GM21526 (cell line): ENCODE measurements around the gene SAG.
"Not testable (repeated sequence)": the region's sequence is repeated elsewhere in the genome, so short reads cannot be mapped to it uniquely, and the experiment has no call there.

Experiments used
- ATAC-seq: cut with Tn5 transposase; IDR thresholded peaks from one replicate; pipeline ENCODE4 v1.9.1; 2021; ENCODE audit warnings: moderate library complexity; ENCODE audit not compliant: unreplicated experiment, low FRiP score

SAG gene

DNA sequence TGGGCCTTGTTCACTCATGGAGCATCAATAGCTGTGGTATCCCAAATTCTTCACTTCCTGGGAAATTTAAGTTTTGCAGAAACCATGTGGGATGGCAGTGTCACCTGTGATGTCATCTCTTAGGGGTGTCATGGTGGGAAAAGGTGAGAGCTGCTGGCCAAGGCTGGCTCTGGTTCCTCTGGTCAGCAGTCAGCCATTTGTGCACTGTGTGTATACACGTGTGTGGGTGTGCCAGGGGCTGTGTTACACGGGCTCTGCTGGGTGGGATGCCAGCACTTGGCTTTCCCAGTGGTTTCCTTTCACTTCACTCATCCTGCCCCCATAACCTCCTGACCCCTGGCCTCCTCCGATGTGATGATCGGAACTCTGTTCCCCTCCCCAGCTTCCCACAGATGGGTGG lies 21.3 kb downstream of the SAG start:
- no peak for ATAC-seq

DNA sequence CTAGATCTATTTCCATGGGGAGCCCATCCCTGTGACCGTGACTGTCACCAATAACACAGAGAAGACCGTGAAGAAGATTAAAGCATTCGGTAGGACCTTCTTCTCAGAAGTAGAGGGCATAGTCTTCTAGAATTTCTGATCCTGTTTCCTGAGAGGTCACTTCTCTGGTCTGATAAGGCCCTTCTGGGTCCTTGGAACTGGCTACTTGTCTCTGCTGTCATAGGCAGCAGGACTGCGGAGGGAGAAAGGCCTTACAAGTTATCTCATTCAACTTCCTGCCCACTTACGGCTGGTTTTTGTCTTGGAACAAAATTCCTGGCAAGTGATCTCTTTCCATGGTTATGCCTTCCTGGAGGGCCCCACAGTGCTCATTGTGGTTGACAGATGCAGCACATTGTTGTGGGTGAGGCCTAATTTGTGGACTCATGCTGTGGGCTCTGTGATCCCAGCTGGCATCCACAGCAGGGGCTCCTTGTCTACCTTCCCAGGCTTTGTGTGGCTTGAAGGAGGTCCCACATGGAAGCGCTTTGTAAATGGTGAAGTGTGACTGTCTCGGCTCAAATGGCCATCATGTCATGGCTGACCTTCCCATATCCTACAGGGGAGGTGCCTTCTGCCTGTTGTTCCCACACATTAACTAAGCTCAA lies 22.0 kb downstream of the SAG start:
- ATAC-seq, result no peak

DNA sequence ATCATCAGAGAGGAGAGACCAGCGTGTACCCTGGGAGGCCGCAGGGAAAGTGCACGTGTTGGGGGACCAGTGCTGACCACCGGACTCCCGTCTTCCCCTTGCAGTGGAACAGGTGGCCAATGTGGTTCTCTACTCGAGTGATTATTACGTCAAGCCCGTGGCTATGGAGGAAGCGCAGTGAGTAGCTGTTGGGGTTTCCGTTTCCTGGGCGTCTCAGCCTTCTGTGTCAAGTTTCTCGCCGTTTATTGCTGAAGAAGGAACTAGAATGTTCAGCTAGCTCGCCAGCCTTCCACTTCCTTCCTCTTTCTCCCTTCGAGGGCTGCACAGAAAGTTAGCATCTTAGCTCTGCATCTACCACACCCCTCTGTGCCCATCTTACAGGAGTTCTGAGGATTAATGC lies 23.9 kb downstream of the SAG start:
- ATAC-seq, result peak; percentile 80

DNA sequence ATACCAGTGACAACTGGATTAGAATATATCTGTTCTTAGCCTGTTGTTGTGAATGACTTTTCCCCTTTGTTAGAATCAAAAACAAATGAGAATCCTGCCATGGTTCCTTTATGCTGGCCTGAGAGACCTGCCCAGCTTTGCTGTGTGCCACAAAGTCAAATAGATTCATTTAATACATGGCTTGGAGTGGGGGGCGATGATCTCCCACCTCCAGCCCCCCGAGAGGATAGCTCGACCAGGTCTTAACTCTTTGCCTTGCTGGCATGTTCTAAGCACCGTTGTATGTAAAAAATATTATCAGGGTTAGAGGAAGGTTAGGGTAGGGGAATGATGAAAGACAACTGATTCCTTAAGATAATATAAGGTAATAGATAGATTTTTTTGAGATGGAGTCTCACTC lies 24.5 kb downstream of the SAG start:
- ATAC-seq, result no peak

DNA sequence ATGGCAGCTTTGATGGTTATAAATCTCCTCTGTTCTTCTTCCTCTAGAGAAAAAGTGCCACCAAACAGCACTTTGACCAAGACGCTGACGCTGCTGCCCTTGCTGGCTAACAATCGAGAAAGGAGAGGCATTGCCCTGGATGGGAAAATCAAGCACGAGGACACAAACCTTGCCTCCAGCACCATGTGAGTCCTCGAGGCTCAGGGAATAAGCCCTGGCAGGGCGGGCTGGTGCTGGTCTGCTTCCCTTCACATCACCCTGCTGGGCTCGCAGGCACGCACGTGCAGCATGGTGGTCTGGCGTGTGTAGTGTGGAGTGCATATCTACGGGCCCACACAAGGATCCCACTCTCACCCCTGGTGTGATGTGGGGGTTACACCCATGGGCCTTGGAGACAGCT lies 27.3 kb downstream of the SAG start:
- ATAC-seq, result no peak

DNA sequence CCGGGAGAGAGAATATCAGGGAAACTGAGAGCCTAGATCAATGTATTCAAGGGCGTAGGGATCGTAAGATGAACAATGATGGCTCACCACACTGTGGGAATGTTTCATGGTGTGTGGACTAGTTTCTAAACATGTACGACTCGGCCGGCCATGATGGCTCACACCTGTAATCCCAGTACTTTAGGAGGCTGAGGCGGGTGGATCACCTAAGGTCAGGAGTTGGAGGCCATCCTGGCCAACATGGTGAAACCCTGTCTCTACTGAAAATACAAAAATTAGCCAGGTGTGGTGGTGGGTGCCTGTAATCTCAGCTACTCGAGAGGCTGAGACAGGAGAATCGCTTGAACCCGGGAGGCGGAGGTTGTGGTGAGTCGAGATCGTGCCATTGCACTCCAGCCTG lies 28.5 kb downstream of the SAG start:
- ATAC-seq, result not testable (repeated sequence)

DNA sequence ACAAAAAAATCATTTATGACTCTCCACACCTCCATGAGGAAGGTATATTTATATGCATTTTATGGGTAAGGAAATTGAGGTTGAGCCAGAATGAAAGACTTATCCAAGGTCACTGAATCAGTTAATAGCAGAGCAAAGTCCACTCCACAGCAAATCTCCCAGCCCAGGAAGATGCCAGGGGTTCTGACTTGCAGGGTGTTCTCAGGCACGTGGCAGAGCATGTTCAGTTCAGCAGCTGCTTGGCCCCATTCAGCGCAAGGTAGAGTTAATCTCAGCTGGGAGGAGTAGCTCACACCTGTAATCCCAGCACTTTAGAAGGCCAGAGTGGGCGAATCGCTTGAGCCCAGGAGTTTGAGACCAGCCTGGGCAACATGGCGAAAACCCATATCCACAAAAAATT lies 28.9 kb downstream of the SAG start:
- no peak for ATAC-seq

DNA sequence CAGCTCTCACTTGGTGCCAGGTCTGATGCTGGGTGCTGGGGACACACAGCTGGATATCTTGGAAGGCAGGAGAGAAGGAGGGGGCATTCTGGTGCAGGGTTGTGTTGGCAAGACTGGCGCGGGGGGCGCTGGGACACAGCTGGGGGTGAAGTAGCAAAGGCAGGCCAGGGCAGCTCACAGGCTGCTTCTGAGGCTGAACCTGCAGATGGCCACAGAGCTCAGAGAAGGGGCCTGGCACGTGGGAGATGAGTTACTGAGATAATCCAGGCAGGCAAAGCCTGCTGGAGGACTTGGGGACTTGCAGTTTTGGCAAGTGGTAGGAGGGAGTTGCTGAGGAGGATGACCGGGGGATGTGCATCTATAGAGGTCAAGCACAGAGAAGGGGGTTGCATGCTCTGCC lies 30.4 kb downstream of the SAG start:
- no peak for ATAC-seq

DNA sequence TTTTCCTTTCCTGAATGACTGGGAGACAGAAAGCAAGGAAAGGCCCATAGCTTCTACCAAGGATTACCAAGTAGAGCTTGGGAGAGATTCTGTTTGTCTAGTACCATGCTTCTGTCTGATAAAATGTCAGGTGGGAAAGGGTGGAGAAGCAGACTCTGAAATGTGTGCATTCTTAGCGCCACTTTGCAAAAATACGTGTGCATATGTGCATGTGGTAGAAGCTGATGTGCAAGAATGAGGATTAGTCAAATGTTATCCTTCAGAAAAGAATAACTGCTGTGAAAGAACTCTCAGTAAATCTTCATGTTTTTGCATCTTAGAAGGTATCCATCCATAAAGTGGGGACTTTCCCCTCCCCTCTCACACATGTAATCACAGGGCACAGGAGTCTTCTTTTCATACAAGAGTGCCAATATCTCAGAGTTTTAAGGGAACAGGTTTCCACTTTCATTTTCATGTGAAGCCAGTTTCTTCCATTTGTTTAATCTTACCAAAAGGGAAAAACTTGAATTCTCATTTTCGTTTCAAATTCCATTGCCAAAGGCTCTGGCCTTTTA lies 31.3 kb downstream of the SAG start:
- no peak for ATAC-seq

DNA sequence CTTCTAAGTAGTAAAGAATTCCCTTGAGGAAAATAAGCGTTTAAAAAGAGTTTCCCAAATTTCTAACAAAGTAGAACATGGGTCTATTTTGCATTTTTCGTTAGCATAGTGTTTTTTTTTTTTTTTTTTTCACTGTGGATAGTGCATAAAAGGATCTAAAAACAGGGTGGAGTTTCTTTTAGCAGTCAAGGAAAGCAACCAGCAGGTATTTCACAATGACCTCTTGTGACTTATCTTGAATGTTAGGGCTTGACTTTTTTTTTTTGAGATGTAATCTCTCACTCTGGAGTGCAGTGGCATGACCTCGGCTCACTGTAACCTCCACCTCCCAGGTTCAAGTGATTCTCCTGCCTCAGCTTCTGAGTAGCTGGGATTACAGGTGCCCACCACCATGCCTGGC lies 31.8 kb downstream of the SAG start:
- no peak for ATAC-seq

DNA sequence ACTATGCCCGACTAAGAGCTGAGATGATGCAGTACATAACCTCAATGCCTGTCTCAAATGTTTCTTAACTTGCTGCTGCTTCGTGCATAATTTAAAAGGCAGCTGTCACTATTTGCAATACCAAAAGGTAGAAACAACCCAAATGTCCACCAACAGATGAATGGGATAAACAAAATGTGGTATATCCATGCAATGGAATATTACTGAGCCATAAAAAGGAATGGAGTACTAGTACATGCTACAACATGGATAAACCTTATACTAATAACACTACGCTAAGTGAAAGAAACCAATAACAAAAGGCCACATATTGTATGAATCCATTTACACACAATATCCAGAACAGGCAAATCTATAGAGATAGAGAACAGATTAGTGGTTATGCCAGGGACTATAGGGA lies 33.7 kb downstream of the SAG start:
- no peak for ATAC-seq

DNA sequence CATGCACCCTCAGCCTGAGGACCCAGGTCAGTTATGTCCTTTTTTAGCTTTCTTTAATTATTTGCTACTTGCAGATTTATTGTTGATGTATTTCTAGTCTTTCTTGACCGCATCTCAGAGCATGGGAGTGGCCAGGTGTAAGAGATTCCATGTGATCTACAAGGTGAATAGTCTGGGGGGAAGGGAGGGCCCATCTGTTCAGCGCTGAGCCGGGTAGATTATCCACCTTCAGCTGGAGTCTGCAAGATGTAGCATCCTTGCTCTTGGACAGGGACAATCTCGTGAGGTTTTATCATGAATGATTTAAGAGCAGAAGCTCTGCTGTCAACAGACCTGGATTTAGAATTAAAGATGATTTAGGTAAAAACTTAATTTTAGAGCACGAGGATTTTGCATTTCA lies 34.7 kb downstream of the SAG start:
- no peak for ATAC-seq

DNA sequence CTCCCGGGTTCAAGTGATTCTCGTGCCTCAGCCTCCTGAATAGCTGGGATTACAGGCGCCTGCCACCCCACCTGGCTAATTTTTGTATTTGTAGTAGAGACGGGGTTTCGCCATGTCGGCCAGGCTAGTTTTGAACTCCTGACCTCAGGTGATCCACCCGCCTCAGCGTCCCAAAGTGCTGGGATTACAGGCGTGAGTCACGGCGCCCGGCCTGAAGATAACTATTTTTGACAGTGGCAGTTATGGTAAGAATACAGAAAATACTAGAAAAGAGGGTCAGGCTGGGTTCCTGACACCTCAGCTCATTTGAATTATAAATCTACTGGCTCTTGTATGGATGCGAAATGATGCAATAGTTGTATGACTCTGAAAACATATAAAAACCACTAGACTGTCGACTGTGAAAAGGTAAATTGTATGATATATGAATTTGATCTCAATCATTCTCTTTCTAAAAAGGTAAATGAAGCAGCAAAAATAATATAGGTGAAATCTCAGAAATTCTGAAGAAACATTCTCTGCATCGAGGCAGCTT lies 35.6 kb downstream of the SAG start:
- ATAC-seq, result no peak

DNA sequence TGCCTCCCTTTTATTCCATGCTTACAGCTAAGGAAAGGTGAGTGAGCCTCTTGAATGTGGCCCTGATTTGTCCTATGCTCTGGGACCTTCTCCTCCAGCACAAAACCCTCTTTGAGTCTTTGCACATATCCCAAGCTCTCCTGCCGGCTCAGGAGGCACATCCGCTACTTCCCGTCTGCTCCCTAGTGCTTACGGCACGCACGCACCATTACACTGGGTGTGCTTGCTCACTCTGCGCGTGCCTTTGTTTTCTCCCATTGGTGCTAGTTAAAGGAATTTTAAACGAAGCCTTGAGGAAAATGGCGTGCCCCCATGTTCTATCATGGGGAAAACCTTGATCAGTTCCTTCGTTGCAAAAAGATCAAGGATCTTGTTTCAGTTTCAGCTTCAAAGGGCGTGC lies 38.8 kb downstream of the SAG start:
- ATAC-seq, result no peak

DNA sequence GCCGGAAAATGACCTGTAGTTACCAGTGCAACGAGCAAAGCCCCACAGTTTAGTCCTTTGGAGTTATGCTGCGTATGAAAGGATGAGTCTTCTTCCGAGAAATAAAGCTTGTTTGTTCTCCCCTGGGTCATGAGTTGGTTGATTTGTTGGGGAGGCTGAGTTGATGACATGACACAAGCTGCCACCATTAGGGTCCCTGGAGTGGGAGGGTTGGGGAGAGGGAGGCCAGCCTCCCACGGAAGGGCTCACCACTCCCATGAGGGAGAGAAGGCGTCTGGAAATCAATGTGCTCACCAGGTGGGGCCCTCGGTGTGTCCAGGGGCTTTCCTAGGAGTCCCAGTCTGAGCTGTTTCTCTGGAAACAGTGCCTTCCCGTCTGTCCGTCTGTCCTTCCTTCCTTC lies 39.3 kb downstream of the SAG start:
- ATAC-seq, result no peak

DNA sequence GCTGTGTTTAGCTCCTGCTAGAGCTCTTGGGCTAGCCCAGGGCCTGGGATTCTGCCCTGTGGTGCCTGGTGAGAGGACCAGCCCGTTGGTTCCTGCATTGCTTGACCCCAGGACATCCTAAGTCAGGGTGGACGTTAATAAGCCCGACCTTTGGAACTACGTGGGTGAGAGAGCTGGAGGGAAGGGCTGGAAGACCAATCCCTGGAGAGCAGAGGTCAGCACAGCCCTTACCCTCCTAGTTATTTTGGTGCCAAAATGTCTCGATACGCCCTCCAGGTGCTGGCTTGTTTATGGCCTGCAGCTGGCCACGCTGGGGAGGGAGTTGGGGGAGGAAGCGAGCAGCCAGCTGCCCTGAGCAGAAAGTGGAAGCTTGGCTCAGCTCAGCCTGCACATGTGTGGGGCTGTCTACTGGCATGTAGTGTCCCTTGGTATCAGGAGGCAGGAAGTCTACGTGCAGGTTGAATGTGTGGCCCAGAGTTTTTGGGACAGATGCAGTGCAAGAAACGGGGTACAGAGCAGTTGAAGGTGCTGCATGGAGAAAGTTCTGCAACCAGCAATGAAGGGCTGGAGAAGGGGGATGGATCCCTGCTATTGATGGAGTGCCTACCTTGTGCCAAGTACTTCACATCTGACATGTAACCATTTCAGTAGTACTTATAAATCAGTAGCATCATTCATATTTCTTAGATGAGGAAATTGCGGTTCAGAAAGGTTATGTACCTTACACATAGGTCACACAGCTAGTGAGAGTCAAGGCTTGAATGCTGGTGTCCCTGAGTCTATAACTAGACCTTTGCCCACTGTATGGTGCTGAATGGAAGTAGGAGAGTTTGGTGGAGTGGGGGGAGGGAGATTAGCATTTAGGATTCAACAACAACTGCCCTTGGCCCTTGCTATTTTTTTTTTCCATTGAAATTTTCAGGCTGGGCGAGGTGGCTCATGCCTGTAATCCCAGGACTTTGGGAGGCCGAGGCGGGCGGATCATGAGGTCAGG lies 41.7 kb downstream of the SAG start:
- ATAC-seq, result peak; percentile 56

DNA sequence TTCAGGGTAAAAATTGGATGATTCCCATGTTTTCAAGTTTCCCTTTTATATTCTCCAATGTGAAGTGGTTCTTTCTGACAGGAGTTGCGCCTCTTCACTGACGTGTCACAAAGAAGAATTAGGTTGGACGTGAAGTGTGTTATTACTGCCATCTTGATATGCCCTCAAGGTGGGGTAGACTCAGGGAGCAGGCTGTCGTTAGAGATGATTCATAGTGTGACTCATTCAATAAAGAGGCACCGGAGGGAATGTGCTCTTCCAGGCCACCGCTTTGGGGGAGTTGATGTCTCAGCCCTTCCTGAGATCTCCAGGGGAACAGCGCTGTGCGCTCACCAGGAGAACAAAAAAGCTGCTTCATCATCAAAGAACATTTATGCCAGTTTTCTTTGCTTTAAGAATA lies 43.1 kb downstream of the SAG start:
- no peak for ATAC-seq

DNA sequence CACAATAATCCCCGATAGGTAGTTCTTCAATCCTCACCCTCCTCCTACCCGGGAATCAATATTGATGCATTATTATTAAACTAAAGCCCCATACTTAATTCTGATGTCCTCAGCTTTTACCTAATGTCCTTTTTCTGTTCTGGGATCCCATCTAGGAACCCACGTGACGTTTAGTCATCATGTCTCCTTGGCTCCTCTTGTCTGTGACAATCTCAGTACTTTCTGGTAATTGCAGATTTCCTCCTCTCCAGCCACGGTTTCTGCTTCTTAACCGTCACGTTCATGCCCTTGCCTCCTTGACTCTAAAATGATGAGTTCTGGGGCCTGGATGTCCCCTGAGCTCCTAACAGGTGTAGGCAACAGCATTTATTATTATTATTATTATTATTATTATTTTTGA lies 43.8 kb downstream of the SAG start:
- no peak for ATAC-seq

DNA sequence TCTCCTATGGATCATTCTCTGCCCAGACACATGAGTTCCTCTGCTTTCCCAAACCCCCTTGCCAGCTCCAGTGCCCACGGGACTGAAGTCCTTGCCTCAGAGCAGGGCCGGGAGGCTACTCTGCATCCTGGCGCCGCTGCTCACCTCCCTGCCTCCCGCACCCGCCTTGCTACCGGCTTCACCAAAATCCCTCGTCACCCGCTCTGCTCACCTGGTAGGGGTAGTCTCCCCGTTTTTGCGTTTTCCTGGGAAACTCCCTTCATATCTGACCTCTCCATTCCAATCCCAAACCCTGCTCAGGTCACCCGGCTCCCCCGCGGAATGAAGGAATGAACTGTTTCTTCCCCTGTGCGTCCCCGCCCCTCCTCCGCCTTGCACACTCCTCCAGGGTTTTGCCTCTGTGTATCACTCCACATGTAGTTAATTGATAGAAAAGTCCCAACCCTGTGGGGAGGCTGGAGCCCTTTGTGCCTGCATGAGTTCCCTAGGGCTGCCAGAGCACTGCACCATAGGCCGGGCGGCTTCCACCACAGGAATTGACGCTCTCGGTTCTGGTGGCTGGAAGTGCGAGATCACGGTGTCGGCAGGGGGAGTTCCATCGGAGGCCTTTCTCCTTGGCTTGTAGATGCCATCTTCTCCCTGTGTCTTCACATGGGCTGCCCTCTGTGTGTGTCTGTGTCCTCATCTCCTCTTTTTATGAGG lies 44.7 kb downstream of the SAG start:
- no peak for ATAC-seq

DNA sequence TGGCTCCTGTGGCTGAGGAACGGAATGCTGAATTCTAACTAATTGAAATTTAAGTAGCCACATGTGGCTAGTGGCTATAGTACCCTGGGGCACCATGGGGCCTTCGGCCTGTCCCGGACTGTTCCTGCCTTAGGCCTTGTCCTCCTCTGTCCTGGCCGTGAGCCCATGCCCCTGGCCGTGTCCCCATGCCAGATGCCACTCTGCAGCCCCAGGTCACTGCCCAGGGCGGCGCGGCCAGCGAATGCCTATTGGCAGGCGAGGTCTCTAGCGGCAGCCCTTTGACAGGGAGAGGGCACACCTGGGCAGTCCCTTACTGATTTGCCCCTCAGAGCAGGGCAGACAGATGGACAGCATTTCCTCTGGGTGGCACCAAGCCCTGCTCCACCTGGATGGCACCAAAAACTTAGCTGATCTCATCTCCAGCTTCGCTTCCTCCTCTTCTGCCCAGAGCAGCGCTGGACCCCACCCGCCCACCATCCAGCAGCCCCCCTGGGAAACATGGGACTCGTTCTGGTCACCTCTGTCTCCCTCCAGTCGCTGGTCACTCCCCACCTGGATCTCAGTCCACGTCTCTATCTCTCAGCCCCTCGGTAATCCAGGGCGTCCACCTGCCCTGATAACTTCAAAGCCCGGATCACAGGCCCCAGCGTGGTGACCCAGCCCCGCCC lies 45.6 kb downstream of the SAG start:
- ATAC-seq, result no peak
